ENCODE data around the gene RBFOX2.

DNA sequence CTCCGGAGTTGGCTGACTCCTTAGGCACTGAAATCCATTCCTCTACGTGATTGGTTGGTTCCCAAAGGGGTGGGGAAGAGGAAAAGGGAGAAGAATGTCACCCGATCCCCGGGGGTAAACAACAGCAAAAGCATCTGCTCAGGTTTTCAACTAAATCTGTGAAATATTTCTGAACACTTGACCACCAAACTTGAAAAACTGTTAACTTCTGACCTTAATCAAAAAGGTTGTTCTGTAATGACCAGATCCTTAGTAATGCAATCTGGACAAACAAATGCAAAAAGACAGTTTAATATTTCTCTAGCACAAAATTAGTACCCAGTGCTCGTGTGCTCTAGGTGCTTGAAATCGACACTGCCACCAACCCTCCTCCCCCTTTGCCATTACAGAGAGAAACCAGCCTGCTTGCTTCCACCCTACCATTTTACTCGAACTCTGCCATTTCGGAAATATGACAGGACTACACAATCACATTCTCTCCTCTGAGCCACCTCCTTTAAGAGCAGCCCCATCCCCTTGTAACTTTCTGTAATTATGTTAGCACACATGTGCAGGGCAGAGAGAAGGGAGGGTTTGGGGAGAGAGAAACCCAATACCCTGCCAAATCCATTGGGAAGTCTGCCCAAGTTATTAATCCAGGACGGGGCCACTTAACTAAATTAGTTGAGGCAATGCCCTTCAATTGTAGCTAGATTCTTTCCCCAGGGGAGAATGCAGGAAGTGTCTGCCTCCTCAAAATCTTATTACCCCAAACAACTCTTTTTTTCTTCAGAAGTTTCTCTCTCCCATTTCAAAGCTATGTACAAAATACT, 113.8 kb downstream of the RBFOX2 start:
- no peak; the same call in 1 of the 2 replicates for TF ChIP-seq POLR2AphosphoS5 (IDR thresholded peaks at IDR 0.05; ENCODE audit: borderline replicate concordance, low read depth, low read length)
- TF ChIP-seq EZH2 (IDR thresholded peaks at IDR 0.05) = no peak

All from SK-N-MC (cell line).